HCT116 (cell line): ENCODE measurements around the gene PKN3.
"Not testable (repeated sequence)": the region's sequence is repeated elsewhere in the genome, so short reads cannot be mapped to it uniquely, and the experiment has no call there.

ENCODE experiments used
- CEBPB ChIP-seq: IDR thresholded peaks from 2 replicates; pipeline ENCODE4 v1.6.1; 2012; ENCODE audit warnings: low read depth
- CTCF ChIP-seq, 3 experiments: fragments of 200-600 bp in 1 of 3; sonication (generic) in 1 of 3; IDR thresholded peaks in 2 of 3; conservative IDR thresholded peaks in 1 of 3; 2 replicates each; pipeline ENCODE4 v1.5.1; 2012 to 2017; ENCODE audit warnings: low read depth in 2 of 3, low read length in 2 of 3, antibody characterized with exemption in 1 of 3, borderline replicate concordance in 1 of 3, control low read depth in 1 of 3, mild to moderate bottlenecking in 1 of 3, mixed read lengths in 1 of 3, mixed run types in 1 of 3, moderate library complexity in 1 of 3; ENCODE audit not compliant: insufficient read depth in 1 of 3
- EZH2 ChIP-seq: fragments of 200-600 bp; sonication (generic); IDR thresholded peaks from 2 replicates; pipeline ENCODE4 v1.6.1; 2017; ENCODE audit warnings: antibody characterized with exemption, mixed run types
- FOSL1 ChIP-seq: IDR thresholded peaks from 2 replicates; pipeline ENCODE4 v1.6.1; 2012; ENCODE audit warnings: low read depth
- POLR2A ChIP-seq: IDR thresholded peaks from 2 replicates; pipeline ENCODE4 v1.7.0; 2011; ENCODE audit warnings: borderline replicate concordance; ENCODE audit not compliant: insufficient read depth, insufficient read length; ENCODE audit errors: extremely low read depth
- POLR2AphosphoS5 ChIP-seq: IDR thresholded peaks from 2 replicates; pipeline ENCODE4 v1.6.1; 2011; ENCODE audit warnings: mild to moderate bottlenecking, low read depth, low read length, moderate library complexity
- SIN3A ChIP-seq: IDR thresholded peaks from 2 replicates; pipeline ENCODE4 v1.6.1; 2012; ENCODE audit warnings: low read depth
- YY1 ChIP-seq: IDR thresholded peaks from 2 replicates; pipeline ENCODE4 v1.6.1; 2011; ENCODE audit warnings: low read length, low read depth, moderate library complexity, mild to moderate bottlenecking; ENCODE audit not compliant: insufficient replicate concordance; ENCODE audit errors: extremely low read depth
- ZBTB33 ChIP-seq: IDR thresholded peaks from 2 replicates; pipeline ENCODE4 v1.6.1; 2011; ENCODE audit warnings: mild to moderate bottlenecking, low read length, moderate library complexity; ENCODE audit not compliant: insufficient replicate concordance; ENCODE audit errors: extremely low read depth
- TF ChIP-seq, protein P1 (sequence below): IDR thresholded peaks from 2 replicates; pipeline ENCODE4 v1.6.1; 2012; ENCODE audit warnings: low read depth

DNA sequence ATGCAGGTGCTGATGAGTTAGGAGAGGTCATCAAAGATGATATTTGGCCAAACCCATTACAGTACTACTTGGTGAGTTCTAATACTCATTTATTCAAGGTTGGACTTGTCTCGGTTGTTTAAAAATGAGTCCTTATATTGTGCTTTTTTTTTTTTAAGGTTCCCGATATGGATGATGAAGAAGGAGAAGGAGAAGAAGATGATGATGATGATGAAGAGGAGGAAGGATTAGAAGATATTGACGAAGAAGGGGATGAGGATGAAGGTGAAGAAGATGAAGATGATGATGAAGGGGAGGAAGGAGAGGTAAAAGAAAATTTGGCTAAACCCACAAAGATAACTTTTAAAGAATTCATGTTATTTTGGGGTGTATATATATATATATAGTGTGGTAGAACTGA lies 8.6 kb upstream of the PKN3 start:
- not testable (repeated sequence) for TF ChIP-seq POLR2AphosphoS5; CEBPB; CTCF (IDR thresholded peaks at IDR 0.05 in 2 of 3, conservative IDR thresholded peaks at IDR 0.05 in 1 of 3; ENCODE audit: borderline replicate concordance in 1 of 3, insufficient read depth in 1 of 3, low read depth in 2 of 3, low read length in 2 of 3); SIN3A; POLR2A; FOSL1; YY1; ZBTB33; EZH2
- TF ChIP-seq, protein P1, sequence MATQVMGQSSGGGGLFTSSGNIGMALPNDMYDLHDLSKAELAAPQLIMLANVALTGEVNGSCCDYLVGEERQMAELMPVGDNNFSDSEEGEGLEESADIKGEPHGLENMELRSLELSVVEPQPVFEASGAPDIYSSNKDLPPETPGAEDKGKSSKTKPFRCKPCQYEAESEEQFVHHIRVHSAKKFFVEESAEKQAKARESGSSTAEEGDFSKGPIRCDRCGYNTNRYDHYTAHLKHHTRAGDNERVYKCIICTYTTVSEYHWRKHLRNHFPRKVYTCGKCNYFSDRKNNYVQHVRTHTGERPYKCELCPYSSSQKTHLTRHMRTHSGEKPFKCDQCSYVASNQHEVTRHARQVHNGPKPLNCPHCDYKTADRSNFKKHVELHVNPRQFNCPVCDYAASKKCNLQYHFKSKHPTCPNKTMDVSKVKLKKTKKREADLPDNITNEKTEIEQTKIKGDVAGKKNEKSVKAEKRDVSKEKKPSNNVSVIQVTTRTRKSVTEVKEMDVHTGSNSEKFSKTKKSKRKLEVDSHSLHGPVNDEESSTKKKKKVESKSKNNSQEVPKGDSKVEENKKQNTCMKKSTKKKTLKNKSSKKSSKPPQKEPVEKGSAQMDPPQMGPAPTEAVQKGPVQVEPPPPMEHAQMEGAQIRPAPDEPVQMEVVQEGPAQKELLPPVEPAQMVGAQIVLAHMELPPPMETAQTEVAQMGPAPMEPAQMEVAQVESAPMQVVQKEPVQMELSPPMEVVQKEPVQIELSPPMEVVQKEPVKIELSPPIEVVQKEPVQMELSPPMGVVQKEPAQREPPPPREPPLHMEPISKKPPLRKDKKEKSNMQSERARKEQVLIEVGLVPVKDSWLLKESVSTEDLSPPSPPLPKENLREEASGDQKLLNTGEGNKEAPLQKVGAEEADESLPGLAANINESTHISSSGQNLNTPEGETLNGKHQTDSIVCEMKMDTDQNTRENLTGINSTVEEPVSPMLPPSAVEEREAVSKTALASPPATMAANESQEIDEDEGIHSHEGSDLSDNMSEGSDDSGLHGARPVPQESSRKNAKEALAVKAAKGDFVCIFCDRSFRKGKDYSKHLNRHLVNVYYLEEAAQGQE, result not testable (repeated sequence)
